SK-N-SH (cell line): ENCODE measurements around the gene NFATC3. TPM values are rescaled to one million over a fixed set of nuclear protein-coding genes. Genes with fewer than 3 reads are reported as not detected.

Experiments used
- CTCF ChIA-PET: fragments of 300-600, 350-600 bp; formaldehyde crosslinking; extraction: SDS; loops from one replicate; lab custom pipeline; 2021; lab: Yijun Ruan, JAX
- POLR2A ChIA-PET: fragments of 350-600 bp; sonication (Branson Sonifier 250); formaldehyde crosslinking; extraction: SDS; loops from one replicate; lab custom pipeline; 2020; ENCODE audit warnings: antibody characterized with exemption, inconsistent platforms; lab: Yijun Ruan, JAX
- DNase-seq: peaks from one replicate; pipeline ENCODE4 v3.0.0; 2012
- H2AFZ ChIP-seq: fragments of 200-600 bp; sonication (generic); 2 replicates; pipeline ENCODE4 v1.8.1; 2016; ENCODE audit warnings: antibody characterized with exemption, mild to moderate bottlenecking, low read depth
- H3F3A ChIP-seq: fragments of 200-600 bp; sonication (generic); replicated peaks from 2 replicates; pipeline ENCODE3; 2016; ENCODE audit warnings: antibody characterized with exemption, mild to moderate bottlenecking; ENCODE audit not compliant: insufficient read depth
- H3K27ac ChIP-seq, 2 experiments: fragments of 200-500 bp in 1 of 2; fragments of 200-600 bp in 1 of 2; sonication (Bioruptor generic) in 1 of 2; sonication (generic), shearing (Covaris generic) in 1 of 2; 2 replicates each; pipeline versions ENCODE4 v1.5.1 to v1.6.1; 2014 to 2016; ENCODE audit warnings: low read depth in 2 of 2, inconsistent platforms in 1 of 2, low read length in 1 of 2, mild to moderate bottlenecking in 1 of 2, mixed read lengths in 1 of 2
- H3K27me3 ChIP-seq: fragments of 200-600 bp; sonication (generic), shearing (Covaris generic); 2 replicates; pipeline ENCODE4 v1.6.1; 2016; ENCODE audit warnings: mixed run types; ENCODE audit not compliant: insufficient read depth
- H3K36me3 ChIP-seq, 2 experiments: fragments of 200-500 bp in 1 of 2; fragments of 200-600 bp in 1 of 2; sonication (Bioruptor generic) in 1 of 2; sonication (generic) in 1 of 2; replicated peaks in 1 of 2; 2 replicates each; pipeline versions ENCODE3 to v1.5.1; 2014 to 2016; ENCODE audit warnings: low read length in 1 of 2, mild to moderate bottlenecking in 1 of 2; ENCODE audit not compliant: insufficient read depth in 2 of 2, control insufficient read depth in 1 of 2
- H3K4me1 ChIP-seq, 2 experiments: fragments of 200-500 bp in 1 of 2; fragments of 200-600 bp in 1 of 2; sonication (Bioruptor generic) in 1 of 2; sonication (generic), shearing (Covaris generic) in 1 of 2; 2 replicates each; pipeline versions ENCODE4 v1.5.1 to v1.6.1; 2014 to 2016; ENCODE audit warnings: low read depth in 1 of 2, low read length in 1 of 2, mixed run types in 1 of 2; ENCODE audit not compliant: insufficient read depth in 2 of 2, control insufficient read depth in 1 of 2
- H3K4me2 ChIP-seq: fragments of 200-600 bp; sonication (generic), shearing (Covaris generic); 2 replicates; pipeline ENCODE4 v1.6.1; 2017; ENCODE audit warnings: mixed run types
- H3K4me3 ChIP-seq, 2 experiments: fragments of 200-500 bp in 1 of 2; fragments of 200-600 bp in 1 of 2; sonication (Bioruptor generic) in 1 of 2; sonication (generic), shearing (Covaris generic) in 1 of 2; 2 replicates each; pipeline versions ENCODE4 v1.5.1 to v1.8.1; 2014 to 2016; ENCODE audit warnings: low read depth in 2 of 2, inconsistent platforms in 1 of 2, low read length in 1 of 2, mild to moderate bottlenecking in 1 of 2, mixed read lengths in 1 of 2, moderate library complexity in 1 of 2
- H3K79me2 ChIP-seq: fragments of 200-600 bp; sonication (generic); 2 replicates; pipeline ENCODE4 v1.8.1; 2017; ENCODE audit warnings: mild to moderate bottlenecking; ENCODE audit not compliant: insufficient read depth
- H3K9ac ChIP-seq: fragments of 200-600 bp; sonication (generic); 2 replicates; pipeline ENCODE4 v1.6.1; 2017; ENCODE audit warnings: mixed run types
- H3K9me2 ChIP-seq: fragments of 200-600 bp; sonication (generic); 2 replicates; pipeline ENCODE4 v1.6.1; 2017; ENCODE audit warnings: mixed run types
- H3K9me3 ChIP-seq: fragments of 200-600 bp; sonication (generic); 2 replicates; pipeline ENCODE4 v1.6.1; 2017; ENCODE audit warnings: mixed run types, mild to moderate bottlenecking, moderate library complexity
- H4K20me1 ChIP-seq: fragments of 200-600 bp; sonication (generic); 2 replicates; pipeline ENCODE4 v1.6.1; 2017; ENCODE audit warnings: mild to moderate bottlenecking, mixed run types; ENCODE audit not compliant: insufficient read depth
- CTCF ChIP-seq: fragments of 200-600 bp; sonication (generic); IDR thresholded peaks from 2 replicates; pipeline ENCODE4 v1.6.1; 2017; ENCODE audit warnings: antibody characterized with exemption, mild to moderate bottlenecking, moderate library complexity
- EZH2phosphoT487 ChIP-seq: fragments of 200-600 bp; sonication (generic); IDR thresholded peaks from 2 replicates; pipeline ENCODE4 v1.6.1; 2017; ENCODE audit warnings: low read depth, mixed run types, mild to moderate bottlenecking, antibody characterized with exemption, moderate library complexity, borderline replicate concordance
- GABPA ChIP-seq: IDR thresholded peaks from 2 replicates; pipeline ENCODE4 v1.4.0; 2012; ENCODE audit warnings: low read depth, mild to moderate bottlenecking
- POLR2AphosphoS5 ChIP-seq: IDR thresholded peaks from 2 replicates; pipeline ENCODE4 v1.6.1; 2012; ENCODE audit warnings: low read depth, low read length
- RAD21 ChIP-seq: IDR thresholded peaks from 2 replicates; pipeline ENCODE4 v1.6.1; 2012; ENCODE audit warnings: mild to moderate bottlenecking, low read length
- RCOR1 ChIP-seq: fragments of 150-350 bp; IDR thresholded peaks from 2 replicates; pipeline ENCODE4 v1.6.1; 2017; ENCODE audit warnings: antibody characterized with exemption, low read length
- RXRA ChIP-seq: IDR thresholded peaks from 2 replicates; pipeline ENCODE4 v1.4.0; 2012; ENCODE audit warnings: low read depth, mild to moderate bottlenecking, borderline replicate concordance
- SIN3A ChIP-seq: IDR thresholded peaks from 2 replicates; pipeline ENCODE4 v1.6.1; 2012; ENCODE audit warnings: low read depth, mild to moderate bottlenecking, low read length, moderate library complexity, borderline replicate concordance
- TAF1 ChIP-seq: IDR thresholded peaks from 2 replicates; pipeline ENCODE4 v1.6.1; 2012; ENCODE audit warnings: low read depth, mild to moderate bottlenecking, low read length, moderate library complexity, borderline replicate concordance
- TCF12 ChIP-seq: IDR thresholded peaks from 2 replicates; pipeline ENCODE4 v1.4.0; 2012
- TEAD4 ChIP-seq: IDR thresholded peaks from 2 replicates; pipeline ENCODE4 v1.4.0; 2012; ENCODE audit warnings: mild to moderate bottlenecking, borderline replicate concordance; ENCODE audit not compliant: insufficient read depth
- WGBS: methylation state at CpG from one replicate; pipeline ENCODE4 v1.1.6; 2017; ENCODE audit warnings: low lambda C conversion rate; 5-methylcytosine and 5-hydroxymethylcytosine counted together
- polyA plus RNA-seq, 3 experiments: library from polyadenylated mRNA; depleted of rRNA; stranded (reverse); fragments of >200 nt; gene quantifications; 2 replicates each; pipeline ENCODE4 v1.2.3, GENCODE V29; 2012
- TF ChIP-seq, protein P1 (sequence below): IDR thresholded peaks from 2 replicates; pipeline ENCODE4; 2012
- TF ChIP-seq, protein P2 (sequence below): IDR thresholded peaks from 2 replicates; pipeline ENCODE4 v1.4.0; 2012; ENCODE audit warnings: low read depth, borderline replicate concordance

The NFATC3 gene
- polyA plus RNA-seq, 1 of the 3 experiments (the other 2 are of a cell fraction) = 5.7 TPM

DNA sequence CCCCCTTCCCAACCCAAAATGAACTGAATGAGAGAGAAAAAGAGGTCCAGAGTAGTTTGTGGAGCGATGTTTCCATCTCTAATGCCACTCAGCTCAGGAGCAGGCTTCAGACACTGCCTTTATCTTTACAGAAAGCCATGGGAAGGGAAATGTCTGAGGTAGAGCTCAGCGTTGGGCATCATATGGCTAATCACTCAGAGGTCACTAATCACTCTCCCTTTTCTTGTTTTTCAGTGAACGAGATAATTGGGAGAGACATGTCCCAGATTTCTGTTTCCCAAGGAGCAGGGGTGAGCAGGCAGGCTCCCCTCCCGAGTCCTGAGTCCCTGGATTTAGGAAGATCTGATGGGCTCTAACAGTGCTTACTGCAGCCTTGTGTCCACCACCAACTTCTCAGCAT, 140.9 kb downstream of the NFATC3 start:
- TF ChIP-seq POLR2AphosphoS5 (no peak), RCOR1 (no peak)
- TF ChIP-seq, protein P1, sequence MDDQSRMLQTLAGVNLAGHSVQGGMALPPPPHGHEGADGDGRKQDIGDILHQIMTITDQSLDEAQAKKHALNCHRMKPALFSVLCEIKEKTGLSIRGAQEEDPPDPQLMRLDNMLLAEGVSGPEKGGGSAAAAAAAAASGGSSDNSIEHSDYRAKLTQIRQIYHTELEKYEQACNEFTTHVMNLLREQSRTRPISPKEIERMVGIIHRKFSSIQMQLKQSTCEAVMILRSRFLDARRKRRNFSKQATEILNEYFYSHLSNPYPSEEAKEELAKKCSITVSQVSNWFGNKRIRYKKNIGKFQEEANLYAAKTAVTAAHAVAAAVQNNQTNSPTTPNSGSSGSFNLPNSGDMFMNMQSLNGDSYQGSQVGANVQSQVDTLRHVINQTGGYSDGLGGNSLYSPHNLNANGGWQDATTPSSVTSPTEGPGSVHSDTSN = no peak
- Histone ChIP-seq H4K20me1 (no peaks in the 10 kb centered on the region), H3K79me2 (no peaks in the 10 kb centered on the region), H3K4me3 (no peak overlapping the region), H3K9me2 (no peaks in the 10 kb centered on the region), H2AFZ (no peak overlapping the region), H3K4me2 (no peak overlapping the region), H3K27ac (peak overlapping the region in 1 of 2 experiments; percentile 78; a peak in 2 of 4 replicates), H3K36me3 (peaks cover 4 to 6% of the 10 kb centered on the region in 2 experiments), H3K4me1 (peaks cover 0 to 29% of the 10 kb centered on the region in 2 experiments; a peak in 2 of 4 replicates), H3K9me3 (no peaks in the 10 kb centered on the region), H3K27me3 (no peaks in the 10 kb centered on the region), H3K9ac (no peak overlapping the region), H3F3A (peaks cover 12% of the 10 kb centered on the region)
- 94% methylated on average over 4 of the region's 4 CpGs for WGBS
- ChIA-PET POLR2A (no interaction called here), CTCF (interaction anchor here (0.7 to 6.0 kb wide), 6 partner anchors 10 to 410 kb away, joined by 3 to 98 read pairs (median 4); partner anchors contain the start of gene NFATC3)
- no peak for DNase-seq

- no peak overlapping the region for H3K4me3 ChIP-seq
- DNase-seq = peak; percentile 41
- no peak for TF ChIP-seq RXRA
- peak; percentile 8; the same call in 1 of the 2 replicates for TF ChIP-seq RCOR1
- TF ChIP-seq RAD21 = 0 out of 2 replicates have a peak, but pooled peaks have one; percentile 5
- TF ChIP-seq, all 33 proteins: peak for 2
- Histone ChIP-seq H3K9ac (no peak overlapping the region), H3K27me3 (no peaks in the 10 kb centered on the region), H3K4me2 (no peak overlapping the region), H3F3A (peaks cover 12% of the 10 kb centered on the region), H3K36me3 (peaks cover 4 to 8% of the 10 kb centered on the region in 2 experiments), H2AFZ (no peak overlapping the region), H4K20me1 (no peaks in the 10 kb centered on the region), H3K27ac (peak overlapping the region in 1 of 2 experiments; percentile 78; a peak in 2 of 4 replicates), H3K79me2 (no peaks in the 10 kb centered on the region), H3K9me3 (no peaks in the 10 kb centered on the region), H3K9me2 (no peaks in the 10 kb centered on the region), H3K4me1 (peaks cover 0 to 29% of the 10 kb centered on the region in 2 experiments; a peak in 2 of 4 replicates)
- CTCF ChIA-PET = interaction anchor here (0.8 to 6.0 kb wide), 9 partner anchors 34 to 411 kb away, joined by 3 to 98 read pairs (median 6); partner anchors contain the start of gene NFATC3
- POLR2A ChIA-PET = interaction anchor here (2.3 kb wide), 1 partner anchor 142 kb away, joined by 10 read pairs; the partner anchor contains the start of gene NFATC3
- WGBS = 76% methylated on average over 3 of the region's 3 CpGs
Observed at GRCh38 chr16:68227183-68227793, 142.1 kb downstream of the NFATC3 start.

DNA sequence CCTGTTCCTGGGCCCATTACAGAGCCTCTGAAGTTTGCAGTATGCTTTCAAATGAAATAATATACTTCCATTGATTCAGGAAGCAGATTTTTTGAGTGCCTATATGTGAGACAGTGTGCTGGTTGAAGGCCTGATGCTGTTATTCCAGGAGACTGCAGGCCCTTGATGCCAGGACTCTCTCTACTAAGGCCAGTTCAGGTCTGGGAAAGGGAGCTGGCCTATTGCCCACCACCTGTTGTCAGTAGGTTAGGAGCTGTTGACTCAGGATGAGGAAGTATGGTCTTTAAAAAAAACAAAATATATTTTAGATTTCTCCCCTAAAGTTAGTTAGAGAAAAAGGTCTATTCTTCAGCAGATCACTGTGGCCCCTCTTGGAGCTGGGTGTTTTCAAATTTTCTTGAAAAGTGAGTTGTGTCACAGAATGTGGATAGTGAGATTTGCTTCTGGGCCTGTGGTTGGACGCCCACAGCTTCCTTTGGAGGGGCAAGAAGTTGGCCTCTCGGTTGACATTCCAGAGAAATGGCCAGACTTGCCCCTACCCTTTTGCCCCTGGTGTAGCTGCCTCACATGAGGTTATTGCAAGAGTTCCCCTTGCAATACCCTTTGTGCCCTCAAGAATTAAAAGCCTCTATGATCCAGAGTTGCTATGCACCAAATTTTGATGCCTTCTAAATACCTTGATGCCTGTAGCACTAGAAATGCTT, 142.8 kb downstream of the NFATC3 start:
- ChIA-PET CTCF (interaction anchor here (0.7 to 6.0 kb wide), 23 partner anchors 8 to 344 kb away, joined by 3 to 98 read pairs (median 4); partner anchors contain the start of gene NFATC3), POLR2A (interaction anchor here (1.1 to 2.3 kb wide), 2 partner anchors 9 to 143 kb away, joined by 5 to 10 read pairs; partner anchors contain the start of gene NFATC3)
- peak overlapping the region in 1 of 2 experiments; percentile 78; a peak in 2 of 4 replicates for H3K27ac ChIP-seq
- H4K20me1 ChIP-seq = no peaks in the 10 kb centered on the region
- H3K36me3 ChIP-seq = peaks cover 4 to 8% of the 10 kb centered on the region in 2 experiments
- H3K27me3 ChIP-seq = no peaks in the 10 kb centered on the region
- 95% methylated on average over 2 of the region's 2 CpGs for WGBS
- no peaks in the 10 kb centered on the region for H3K9me3 ChIP-seq
- no peak overlapping the region for H3K4me2 ChIP-seq
- H3K4me1 ChIP-seq = peaks cover 0 to 25% of the 10 kb centered on the region in 2 experiments; a peak in 2 of 4 replicates
- no peak overlapping the region for H2AFZ ChIP-seq
- H3K9me2 ChIP-seq = no peaks in the 10 kb centered on the region
- H3K79me2 ChIP-seq = no peaks in the 10 kb centered on the region
- H3F3A ChIP-seq = peaks cover 7% of the 10 kb centered on the region
- H3K9ac ChIP-seq = no peak overlapping the region
- H3K4me3 ChIP-seq = no peak overlapping the region
- no peak for DNase-seq
- TF ChIP-seq, protein P2, sequence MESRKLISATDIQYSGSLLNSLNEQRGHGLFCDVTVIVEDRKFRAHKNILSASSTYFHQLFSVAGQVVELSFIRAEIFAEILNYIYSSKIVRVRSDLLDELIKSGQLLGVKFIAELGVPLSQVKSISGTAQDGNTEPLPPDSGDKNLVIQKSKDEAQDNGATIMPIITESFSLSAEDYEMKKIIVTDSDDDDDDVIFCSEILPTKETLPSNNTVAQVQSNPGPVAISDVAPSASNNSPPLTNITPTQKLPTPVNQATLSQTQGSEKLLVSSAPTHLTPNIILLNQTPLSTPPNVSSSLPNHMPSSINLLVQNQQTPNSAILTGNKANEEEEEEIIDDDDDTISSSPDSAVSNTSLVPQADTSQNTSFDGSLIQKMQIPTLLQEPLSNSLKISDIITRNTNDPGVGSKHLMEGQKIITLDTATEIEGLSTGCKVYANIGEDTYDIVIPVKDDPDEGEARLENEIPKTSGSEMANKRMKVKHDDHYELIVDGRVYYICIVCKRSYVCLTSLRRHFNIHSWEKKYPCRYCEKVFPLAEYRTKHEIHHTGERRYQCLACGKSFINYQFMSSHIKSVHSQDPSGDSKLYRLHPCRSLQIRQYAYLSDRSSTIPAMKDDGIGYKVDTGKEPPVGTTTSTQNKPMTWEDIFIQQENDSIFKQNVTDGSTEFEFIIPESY = no peak
- no peak for TF ChIP-seq TCF12
- TF ChIP-seq POLR2AphosphoS5 = no peak
- no peak for TF ChIP-seq EZH2phosphoT487
- TF ChIP-seq GABPA = no peak
- TF ChIP-seq TEAD4 = no peak
- no peak for TF ChIP-seq CTCF
- no peak for TF ChIP-seq TAF1
- TF ChIP-seq SIN3A = no peak
